Activated T-helper 17 cell treated with anti-CD3 and anti-CD28 coated beads, Interleukin-2, amount 50 U/mL, for 72 hours (primary cell): ENCODE results near the gene LRRN2. TPM values are rescaled to one million over a fixed set of nuclear protein-coding genes. Genes with fewer than 3 reads are reported as not detected.
"Not testable (repeated sequence)": the region's sequence is repeated elsewhere in the genome, so short reads cannot be mapped to it uniquely, and the experiment has no call there.

ENCODE experiments used
- ATAC-seq: fragments of 150-1000 bp; cut with Tn5 transposase; replicated peaks from 2 replicates; pipeline ENCODE4 v1.10.0; 2021; ENCODE audit warnings: mild to moderate bottlenecking, moderate library complexity
- H3K27ac Mint-ChIP-seq: one replicate; pipeline ENCODE4 v1.8.0; 2022; ENCODE audit warnings: mixed read lengths
- H3K27me3 Mint-ChIP-seq: one replicate; pipeline ENCODE4 v1.8.0; 2022; ENCODE audit warnings: mixed read lengths
- H3K36me3 Mint-ChIP-seq: one replicate; pipeline ENCODE4 v1.8.0; 2022; ENCODE audit warnings: low read depth, mild to moderate bottlenecking, mixed read lengths
- H3K4me1 Mint-ChIP-seq: one replicate; pipeline ENCODE4 v1.8.0; 2022; ENCODE audit warnings: mixed read lengths
- H3K4me3 Mint-ChIP-seq: one replicate; pipeline ENCODE4 v1.8.0; 2022; ENCODE audit warnings: mild to moderate bottlenecking, mixed read lengths
- H3K9me3 Mint-ChIP-seq: one replicate; pipeline ENCODE4 v1.8.0; 2022; ENCODE audit warnings: mixed read lengths
- total RNA-seq, 2 donors: library from RNA; stranded (reverse); gene quantifications; one replicate each; pipeline ENCODE4 v1.2.3, GENCODE V29; 2022

Gene LRRN2
- not detected for total RNA-seq

DNA sequence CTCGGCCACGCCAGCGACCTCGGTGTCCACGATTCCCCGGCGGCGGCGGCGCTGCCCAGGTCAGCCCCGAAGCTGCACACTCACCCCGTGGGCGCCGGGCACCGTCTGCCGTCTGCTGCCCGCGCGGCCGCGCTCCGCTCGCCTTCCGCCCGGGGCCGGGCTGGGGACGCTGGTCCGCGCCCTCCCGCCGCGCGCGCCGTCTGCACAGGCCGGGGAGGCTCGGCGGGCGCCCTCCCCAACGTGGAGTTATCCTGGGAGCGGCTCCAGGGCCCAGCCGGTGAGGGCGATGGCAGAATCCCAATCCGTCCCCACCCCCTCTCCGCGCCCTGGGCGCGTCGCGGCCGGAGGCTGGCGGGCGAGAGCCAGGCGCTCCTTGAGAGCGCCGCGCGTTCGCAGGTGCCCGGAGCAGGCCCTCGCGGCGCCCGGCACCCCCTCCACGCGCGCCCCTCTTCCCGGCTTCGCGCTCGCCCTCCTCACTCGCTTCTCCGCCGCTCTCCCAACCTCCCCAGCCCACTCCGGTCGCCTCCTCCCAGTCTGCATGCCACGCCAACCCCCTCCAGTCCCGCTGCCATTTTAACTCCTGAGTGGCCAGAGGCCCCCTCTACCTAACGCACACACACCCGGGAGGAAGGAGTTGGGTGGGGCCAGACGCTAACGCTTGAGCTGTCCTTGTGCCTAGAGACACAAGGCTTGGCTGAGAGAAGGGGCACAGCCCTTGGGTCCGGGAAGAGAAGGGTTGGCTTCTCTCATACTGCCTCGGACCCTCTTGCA is at the start of gene LRRN2:
LRRN2 (minus strand) TSS at position 503 of the 771 bp plus-strand sequence. CDS start 65,746 bp downstream, outside the sequence.
- H3K4me3 Mint-ChIP-seq = peak within 1 kb of the TSS; percentile 37
- no peak for ATAC-seq
- H3K27ac Mint-ChIP-seq = no peak within 1 kb of the TSS
- no peaks in the 10 kb centered on the region for H3K4me1 Mint-ChIP-seq
- H3K9me3 Mint-ChIP-seq = no peaks in the 10 kb centered on the region
- H3K36me3 Mint-ChIP-seq = no peaks in the 10 kb centered on the region
- peaks cover 55% of the 10 kb centered on the region for H3K27me3 Mint-ChIP-seq

- Mint-ChIP-seq H3K27ac (no peak overlapping the region), H3K4me3 (no peak overlapping the region), H3K36me3 (no peaks in the 10 kb centered on the region), H3K4me1 (no peaks in the 10 kb centered on the region), H3K9me3 (peaks cover 5% of the 10 kb centered on the region), H3K27me3 (peaks cover 25% of the 10 kb centered on the region)
- no peak for ATAC-seq
These were observed 49.5 kb upstream of the LRRN2 start for GRCh38 chr1:204735042-204735441.

- no peaks in the 10 kb centered on the region for H3K36me3 Mint-ChIP-seq
- no peak overlapping the region for H3K4me3 Mint-ChIP-seq
- ATAC-seq = no peak
- peaks cover 5% of the 10 kb centered on the region for H3K9me3 Mint-ChIP-seq
- H3K27ac Mint-ChIP-seq = no peak overlapping the region
- H3K4me1 Mint-ChIP-seq = no peaks in the 10 kb centered on the region
- H3K27me3 Mint-ChIP-seq = peaks cover 25% of the 10 kb centered on the region
These were observed 48.5 kb upstream of the LRRN2 start for GRCh38 chr1:204733869-204734596.

DNA sequence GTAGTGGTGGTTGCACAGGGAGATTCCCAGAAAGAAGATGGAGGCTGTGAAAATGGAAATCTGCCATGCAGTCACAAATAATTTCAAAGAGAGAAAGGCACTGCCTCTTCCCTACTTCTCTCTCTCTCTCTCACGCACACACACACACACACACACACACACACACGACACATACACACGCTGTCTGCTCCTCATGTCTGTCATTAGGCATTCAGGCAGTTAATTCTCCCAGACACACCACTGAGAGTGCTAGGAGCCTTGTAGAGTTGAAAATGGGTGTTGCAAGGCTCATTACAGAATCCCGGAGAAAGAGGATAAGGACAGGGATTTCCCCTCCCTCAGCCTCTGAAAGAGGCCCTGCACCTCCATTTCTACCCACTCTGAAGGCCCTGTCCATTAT is 47.8 kb upstream of the LRRN2 start:
- peaks cover 5% of the 10 kb centered on the region for H3K9me3 Mint-ChIP-seq
- no peaks in the 10 kb centered on the region for H3K4me1 Mint-ChIP-seq
- no peak overlapping the region for H3K4me3 Mint-ChIP-seq
- no peak for ATAC-seq
- no peaks in the 10 kb centered on the region for H3K36me3 Mint-ChIP-seq
- H3K27me3 Mint-ChIP-seq = peaks cover 29% of the 10 kb centered on the region
- H3K27ac Mint-ChIP-seq = no peak overlapping the region

- peaks cover 23% of the 10 kb centered on the region for H3K27me3 Mint-ChIP-seq
- H3K36me3 Mint-ChIP-seq = no peaks in the 10 kb centered on the region
- no peaks in the 10 kb centered on the region for H3K4me1 Mint-ChIP-seq
- ATAC-seq = no peak
- no peak overlapping the region for H3K27ac Mint-ChIP-seq
- no peak overlapping the region for H3K4me3 Mint-ChIP-seq
- no peaks in the 10 kb centered on the region for H3K9me3 Mint-ChIP-seq
These were observed 46.5 kb upstream of the LRRN2 start for GRCh38 chr1:204731985-204732575.

DNA sequence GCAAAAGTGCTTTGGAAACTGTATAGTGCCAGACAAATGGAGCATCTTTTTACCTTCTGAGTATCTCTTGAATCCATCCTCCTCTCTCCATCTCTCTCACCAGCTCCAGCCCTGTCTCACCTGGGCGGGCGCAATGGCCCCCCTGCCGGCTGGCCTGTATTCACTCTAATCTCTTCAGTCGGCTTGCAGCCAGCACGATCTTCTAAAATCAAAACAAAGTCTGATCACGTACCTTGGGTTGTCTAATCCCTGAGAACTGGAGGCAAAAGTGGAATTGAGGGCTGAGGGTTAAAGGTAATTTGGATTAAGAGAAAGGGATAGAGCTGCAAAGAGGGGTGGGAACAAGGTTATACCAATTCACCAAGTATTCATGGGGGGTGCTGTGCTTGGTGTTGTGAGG is 46.0 kb upstream of the LRRN2 start:
- Mint-ChIP-seq H3K27ac (no peak overlapping the region), H3K4me3 (no peak overlapping the region), H3K36me3 (no peaks in the 10 kb centered on the region), H3K27me3 (peaks cover 24% of the 10 kb centered on the region), H3K9me3 (no peaks in the 10 kb centered on the region), H3K4me1 (peaks cover 2% of the 10 kb centered on the region)
- ATAC-seq = no peak

GRCh38 chr1:204730826-204731459 is 45.4 kb upstream of the LRRN2 start:
- H3K9me3 Mint-ChIP-seq = no peaks in the 10 kb centered on the region
- no peak overlapping the region for H3K27ac Mint-ChIP-seq
- H3K36me3 Mint-ChIP-seq = no peaks in the 10 kb centered on the region
- peaks cover 28% of the 10 kb centered on the region for H3K27me3 Mint-ChIP-seq
- H3K4me1 Mint-ChIP-seq = peaks cover 5% of the 10 kb centered on the region
- no peak overlapping the region for H3K4me3 Mint-ChIP-seq
- no peak for ATAC-seq

- Mint-ChIP-seq H3K27ac (no peak overlapping the region), H3K27me3 (peaks cover 23% of the 10 kb centered on the region), H3K4me1 (peaks cover 5% of the 10 kb centered on the region), H3K36me3 (no peaks in the 10 kb centered on the region), H3K9me3 (no peaks in the 10 kb centered on the region), H3K4me3 (no peak overlapping the region)
- no peak for ATAC-seq
These were observed 44.0 kb upstream of the LRRN2 start for GRCh38 chr1:204729516-204729915.

DNA sequence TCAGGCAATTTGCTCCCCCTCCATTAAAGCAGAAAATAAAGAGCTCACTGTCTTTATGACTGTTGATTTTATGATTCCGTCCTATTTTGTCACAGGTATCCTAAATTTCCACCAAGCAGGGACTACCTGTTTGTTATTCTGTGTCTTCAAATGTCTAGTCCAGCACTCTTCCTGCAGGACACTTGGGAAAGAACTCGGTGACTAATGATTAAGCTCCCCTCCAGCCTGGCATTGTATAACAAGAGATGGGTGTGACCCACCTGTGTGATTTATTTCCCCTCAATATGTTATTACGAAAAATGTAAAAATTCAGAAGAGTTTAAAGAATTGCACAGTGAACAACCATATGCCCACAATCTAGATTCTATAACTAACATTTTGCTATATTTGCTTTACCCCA is 42.9 kb upstream of the LRRN2 start:
- H3K27me3 Mint-ChIP-seq = peaks cover 18% of the 10 kb centered on the region
- no peaks in the 10 kb centered on the region for H3K36me3 Mint-ChIP-seq
- no peak for ATAC-seq
- no peaks in the 10 kb centered on the region for H3K9me3 Mint-ChIP-seq
- no peak overlapping the region for H3K4me3 Mint-ChIP-seq
- H3K27ac Mint-ChIP-seq = no peak overlapping the region
- peaks cover 5% of the 10 kb centered on the region for H3K4me1 Mint-ChIP-seq

GRCh38 chr1:204728045-204728444 is 42.5 kb upstream of the LRRN2 start:
- Mint-ChIP-seq H3K36me3 (no peaks in the 10 kb centered on the region), H3K4me3 (no peak overlapping the region), H3K27me3 (peaks cover 18% of the 10 kb centered on the region), H3K9me3 (no peaks in the 10 kb centered on the region), H3K4me1 (peaks cover 5% of the 10 kb centered on the region), H3K27ac (no peak overlapping the region)
- no peak for ATAC-seq

GRCh38 chr1:204727438-204727837 is 41.9 kb upstream of the LRRN2 start:
- ATAC-seq, H3K4me3 Mint-ChIP-seq, H3K36me3 Mint-ChIP-seq, H3K27ac Mint-ChIP-seq, H3K4me1 Mint-ChIP-seq, H3K9me3 Mint-ChIP-seq: not testable (repeated sequence)
- H3K27me3 Mint-ChIP-seq = peaks cover 18% of the 10 kb centered on the region

GRCh38 chr1:204726478-204726877 is 40.9 kb upstream of the LRRN2 start:
- H3K27ac Mint-ChIP-seq = peak overlapping the region; percentile 23
- H3K27me3 Mint-ChIP-seq = peaks cover 18% of the 10 kb centered on the region
- H3K4me3 Mint-ChIP-seq = no peak overlapping the region
- ATAC-seq = peak; percentile 77
- H3K9me3 Mint-ChIP-seq = no peaks in the 10 kb centered on the region
- no peaks in the 10 kb centered on the region for H3K36me3 Mint-ChIP-seq
- peaks cover 5% of the 10 kb centered on the region for H3K4me1 Mint-ChIP-seq

GRCh38 chr1:204725821-204726448 is 40.4 kb upstream of the LRRN2 start:
- Mint-ChIP-seq H3K36me3 (no peaks in the 10 kb centered on the region), H3K27me3 (peaks cover 18% of the 10 kb centered on the region), H3K4me1 (peaks cover 5% of the 10 kb centered on the region), H3K4me3 (no peak overlapping the region), H3K27ac (peak overlapping the region; percentile 23), H3K9me3 (no peaks in the 10 kb centered on the region)
- ATAC-seq = peak; percentile 26

DNA sequence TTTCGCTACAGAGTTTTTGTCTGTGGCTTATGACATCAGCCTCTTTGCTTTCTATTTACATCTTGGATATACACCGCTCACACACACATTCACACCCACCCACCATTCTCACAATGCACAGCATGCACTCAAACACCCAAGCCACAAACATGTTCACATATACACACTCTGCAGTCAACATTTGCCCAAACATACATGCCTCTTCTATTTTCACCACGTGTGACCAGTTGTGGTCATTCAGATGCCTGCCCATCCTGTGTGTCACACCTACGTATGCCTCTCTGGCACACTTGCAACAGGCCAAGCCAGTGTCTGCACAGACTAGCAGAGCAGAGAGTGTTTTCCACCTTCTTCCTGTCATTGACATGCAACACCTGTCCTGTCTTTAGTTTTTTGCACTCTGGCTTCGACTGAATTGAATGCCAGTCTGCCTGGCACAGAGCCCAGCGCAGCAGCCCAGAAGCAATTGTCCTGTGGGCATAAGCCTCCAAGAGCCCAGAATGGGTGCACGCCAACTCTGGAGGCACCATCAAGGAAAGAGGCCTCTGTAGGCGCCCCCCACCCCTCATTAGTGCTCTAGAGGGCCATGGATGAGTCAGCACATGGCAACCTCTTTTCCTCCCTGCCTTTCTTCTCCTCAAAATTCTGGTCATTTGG is 37.7 kb upstream of the LRRN2 start:
- Mint-ChIP-seq H3K9me3 (no peaks in the 10 kb centered on the region), H3K4me3 (no peak overlapping the region), H3K36me3 (no peaks in the 10 kb centered on the region), H3K27ac (no peak overlapping the region), H3K4me1 (peaks cover 5% of the 10 kb centered on the region), H3K27me3 (peaks cover 10% of the 10 kb centered on the region)
- no peak for ATAC-seq
